ENCODE results near the gene RFWD3. TPM values are rescaled to one million over a fixed set of nuclear protein-coding genes. Genes with fewer than 3 reads are reported as not detected.
A peak's percentile ranks its signal among the peaks of the same experiment; 100 is the strongest.

The RFWD3 gene
- total and polyA plus RNA-seq, 4 experiments from 2014 or later = 12.3 to 64.7 (median 39.9) TPM

- Histone ChIP-seq H3K27ac (ENCODE audit: low read depth, low read length) (no peak overlapping the region), H3K9me3 (ENCODE audit: control insufficient read depth in 1 of 2, low read length in 2 of 2) (no peaks in the 10 kb centered on the region), H3K4me1 (ENCODE audit: insufficient read depth, low read length) (no peaks in the 10 kb centered on the region), H3K27me3 (ENCODE audit: insufficient read depth, low read length) (no peaks in the 10 kb centered on the region), H3K36me3 (ENCODE audit: insufficient read depth, low read length) (peaks cover 37% of the 10 kb centered on the region), H3K4me3 (ENCODE audit: low read length in 2 of 2) (no peak overlapping the region)
- Mint-ChIP-seq H3K36me3 (peaks cover 22 to 59% of the 10 kb centered on the region in 2 donors), H3K27me3 (no peaks in the 10 kb centered on the region), H3K4me3 (no peak overlapping the region), H3K4me1 (peaks cover 0 to 1% (median 0%) of the 10 kb centered on the region in 4 donors), H3K27ac (peak overlapping the region in 1 of 7 donors; percentile 43), H3K9me3 (no peaks in the 10 kb centered on the region)
- POLR2A ChIA-PET (ENCODE audit: partially characterized antibody) = no interaction called here
- no peak for DNase-seq
- intact Hi-C loops (cut with micrococcal nuclease) = no loop called here
- CTCF ChIA-PET (ENCODE audit: partially characterized antibody) = interaction anchor here (0.6 to 3.2 kb wide), 2 partner anchors 10 to 25 kb away, joined by 3 to 13 read pairs; no protein-coding TSS in a partner anchor
Measured at GRCh38 chr16:74641969-74642368, 24.7 kb downstream of the RFWD3 start.

- ChIA-PET POLR2A (ENCODE audit: partially characterized antibody) (no interaction called here), CTCF (ENCODE audit: partially characterized antibody) (interaction anchor here (0.6 to 3.6 kb wide), 2 partner anchors 14 to 158 kb away, joined by 4 to 19 read pairs; no protein-coding TSS in a partner anchor)
- H3K27ac ChIP-seq (ENCODE audit: low read depth, low read length) = no peak overlapping the region
- no peaks in the 10 kb centered on the region for H3K9me3 ChIP-seq (ENCODE audit: control insufficient read depth in 1 of 2, low read length in 2 of 2)
- H3K36me3 Mint-ChIP-seq = peaks cover 28 to 62% of the 10 kb centered on the region in 2 donors
- no peaks in the 10 kb centered on the region for H3K27me3 ChIP-seq (ENCODE audit: insufficient read depth, low read length)
- no peaks in the 10 kb centered on the region for H3K4me1 ChIP-seq (ENCODE audit: insufficient read depth, low read length)
- no peaks in the 10 kb centered on the region for H3K4me1 Mint-ChIP-seq
- no peak overlapping the region for H3K4me3 ChIP-seq (ENCODE audit: low read length in 2 of 2)
- H3K9me3 Mint-ChIP-seq = no peaks in the 10 kb centered on the region
- H3K27me3 Mint-ChIP-seq = no peaks in the 10 kb centered on the region
- H3K36me3 ChIP-seq (ENCODE audit: insufficient read depth, low read length) = peaks cover 29% of the 10 kb centered on the region
- no peak overlapping the region for H3K4me3 Mint-ChIP-seq
- intact Hi-C loops (cut with micrococcal nuclease) = no loop called here
- DNase-seq = no peak
- H3K27ac Mint-ChIP-seq = peak overlapping the region in 4 of 7 donors; percentile 10 to 48 (median 34)
Measured at GRCh38 chr16:74637742-74638453, 28.8 kb downstream of the RFWD3 start.

GRCh38 chr16:74635303-74635702 is 31.4 kb downstream of the RFWD3 start:
- ChIA-PET POLR2A (ENCODE audit: partially characterized antibody) (interaction anchor here (0.6 kb wide), 1 partner anchor 764 kb away, joined by 3 read pairs; no protein-coding TSS in a partner anchor), CTCF (ENCODE audit: partially characterized antibody) (interaction anchor here (0.9 to 3.6 kb wide), 3 partner anchors 16 to 154 kb away, joined by 3 to 19 read pairs (median 3); no protein-coding TSS in a partner anchor)
- H3K27ac Mint-ChIP-seq = peak overlapping the region in 2 of 7 donors; percentile 23 to 68

DNA sequence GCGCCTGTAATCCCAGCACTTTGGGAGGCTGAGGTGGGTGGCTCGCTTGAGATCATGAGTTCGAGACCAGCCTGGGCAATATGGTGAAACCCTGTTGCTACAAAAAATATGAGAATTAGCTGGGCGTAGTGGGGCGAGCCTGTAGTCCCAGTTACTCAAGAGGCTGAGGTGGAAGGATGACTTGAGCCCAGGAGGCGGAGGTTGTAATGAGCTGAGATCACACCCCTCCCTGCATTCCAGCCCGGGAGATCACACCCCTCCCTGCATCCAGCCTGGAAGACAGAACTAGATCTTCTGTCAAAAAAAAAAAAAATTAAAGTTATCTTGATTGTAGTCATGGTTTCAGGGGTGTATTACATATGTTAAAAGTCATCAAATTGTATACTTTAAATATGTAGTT is 33.0 kb downstream of the RFWD3 start:
- H3K27ac Mint-ChIP-seq = no peak overlapping the region
- CTCF ChIA-PET (ENCODE audit: partially characterized antibody) = interaction anchor here (0.7 kb wide), 1 partner anchor 10 kb away, joined by 3 read pairs; no protein-coding TSS in a partner anchor
- no peak overlapping the region for H3K4me3 Mint-ChIP-seq
- H3K27ac ChIP-seq (ENCODE audit: low read depth, low read length) = no peak overlapping the region
- no peaks in the 10 kb centered on the region for H3K9me3 Mint-ChIP-seq
- no peaks in the 10 kb centered on the region for H3K27me3 ChIP-seq (ENCODE audit: insufficient read depth, low read length)
- DNase-seq = no peak
- no peaks in the 10 kb centered on the region for H3K4me1 ChIP-seq (ENCODE audit: insufficient read depth, low read length)
- no peaks in the 10 kb centered on the region for H3K9me3 ChIP-seq (ENCODE audit: control insufficient read depth in 1 of 2, low read length in 2 of 2)
- POLR2A ChIA-PET (ENCODE audit: partially characterized antibody) = no interaction called here
- H3K36me3 Mint-ChIP-seq = peaks cover 55 to 74% of the 10 kb centered on the region in 2 donors
- intact Hi-C loops (cut with micrococcal nuclease) = no loop called here
- peaks cover 0 to 5% (median 0%) of the 10 kb centered on the region in 4 donors for H3K4me1 Mint-ChIP-seq
- no peaks in the 10 kb centered on the region for H3K27me3 Mint-ChIP-seq
- H3K36me3 ChIP-seq (ENCODE audit: insufficient read depth, low read length) = peaks cover 64% of the 10 kb centered on the region
- no peak overlapping the region for H3K4me3 ChIP-seq (ENCODE audit: low read length in 2 of 2)

More at GRCh38 chr16:74635303-74635702, 31.4 kb downstream of the RFWD3 start:
- no peaks in the 10 kb centered on the region for H3K27me3 ChIP-seq (ENCODE audit: insufficient read depth, low read length)
- DNase-seq = no peak
- Mint-ChIP-seq H3K9me3 (no peaks in the 10 kb centered on the region), H3K4me1 (no peaks in the 10 kb centered on the region), H3K4me3 (no peak overlapping the region), H3K36me3 (peaks cover 44 to 62% of the 10 kb centered on the region in 2 donors), H3K27me3 (no peaks in the 10 kb centered on the region)
- intact Hi-C loops (cut with micrococcal nuclease) = no loop called here
- H3K36me3 ChIP-seq (ENCODE audit: insufficient read depth, low read length) = peaks cover 51% of the 10 kb centered on the region
- no peak overlapping the region for H3K4me3 ChIP-seq (ENCODE audit: low read length in 2 of 2)
- no peak overlapping the region for H3K27ac ChIP-seq (ENCODE audit: low read depth, low read length)
- H3K4me1 ChIP-seq (ENCODE audit: insufficient read depth, low read length) = no peaks in the 10 kb centered on the region
- H3K9me3 ChIP-seq (ENCODE audit: control insufficient read depth in 1 of 2, low read length in 2 of 2) = no peaks in the 10 kb centered on the region

DNA sequence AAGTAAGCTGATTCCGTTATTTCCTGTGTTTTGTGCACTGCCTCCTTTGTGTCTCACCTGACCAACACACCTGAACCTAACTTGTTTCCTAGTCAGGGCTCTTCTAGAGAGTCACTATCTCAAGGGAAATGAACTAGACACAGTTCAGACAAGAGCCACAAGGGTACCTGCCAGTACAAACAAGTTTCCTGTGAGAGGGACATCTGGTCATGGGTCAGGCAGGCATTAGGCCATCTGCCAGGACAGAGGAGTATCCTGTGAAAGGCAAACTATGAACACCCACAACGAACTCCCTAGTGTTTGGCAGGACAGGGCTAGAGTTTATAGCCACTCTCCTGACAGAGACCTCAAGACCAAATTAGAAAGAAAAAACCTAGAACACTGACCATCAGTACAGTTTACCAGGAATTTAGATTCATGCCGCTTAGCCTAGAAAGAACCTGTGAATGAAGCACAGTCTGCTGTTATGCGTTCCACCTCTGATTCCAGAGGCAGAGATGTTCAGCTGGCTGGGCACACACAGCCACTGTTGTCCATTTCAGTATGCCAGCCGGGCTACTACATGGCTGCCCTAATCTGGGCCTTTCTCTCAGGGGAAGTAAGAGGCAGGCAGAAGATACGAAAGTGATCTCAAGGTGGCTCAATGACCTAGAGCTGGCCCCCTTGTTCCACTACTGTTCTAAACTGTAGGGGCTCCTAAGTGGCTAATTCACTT is 39.0 kb downstream of the RFWD3 start:
- Mint-ChIP-seq H3K36me3 (peaks cover 63 to 91% of the 10 kb centered on the region in 2 donors), H3K9me3 (no peaks in the 10 kb centered on the region), H3K4me1 (peaks cover 4 to 15% (median 6%) of the 10 kb centered on the region in 4 donors), H3K4me3 (no peak overlapping the region), H3K27ac (peak overlapping the region in 6 of 7 donors; percentile 64 to 85 (median 72)), H3K27me3 (no peaks in the 10 kb centered on the region)
- no peak for DNase-seq
- H3K27ac ChIP-seq (ENCODE audit: low read depth, low read length) = no peak overlapping the region
- no peaks in the 10 kb centered on the region for H3K4me1 ChIP-seq (ENCODE audit: insufficient read depth, low read length)
- H3K36me3 ChIP-seq (ENCODE audit: insufficient read depth, low read length) = peaks cover 82% of the 10 kb centered on the region
- H3K27me3 ChIP-seq (ENCODE audit: insufficient read depth, low read length) = no peaks in the 10 kb centered on the region
- H3K4me3 ChIP-seq (ENCODE audit: low read length in 2 of 2) = no peak overlapping the region
- ChIA-PET CTCF (ENCODE audit: partially characterized antibody) (no interaction called here), POLR2A (ENCODE audit: partially characterized antibody) (interaction anchor here (1.1 kb wide), 1 partner anchor 21 kb away, joined by 3 read pairs; the partner anchor contains the start of gene GLG1)
- no peaks in the 10 kb centered on the region for H3K9me3 ChIP-seq (ENCODE audit: control insufficient read depth in 1 of 2, low read length in 2 of 2)
- intact Hi-C loops (cut with micrococcal nuclease) = no loop called here

- ChIA-PET CTCF (ENCODE audit: partially characterized antibody) (interaction anchor here (1.4 kb wide), 1 partner anchor 16 kb away, joined by 3 read pairs; no protein-coding TSS in a partner anchor), POLR2A (ENCODE audit: partially characterized antibody) (no interaction called here)
- intact Hi-C loops (cut with micrococcal nuclease) = no loop called here
- peak overlapping the region in 5 of 7 donors; percentile 17 to 85 (median 64) for H3K27ac Mint-ChIP-seq
- no peaks in the 10 kb centered on the region for H3K4me1 ChIP-seq (ENCODE audit: insufficient read depth, low read length)
- H3K4me1 Mint-ChIP-seq = peaks cover 4 to 15% (median 6%) of the 10 kb centered on the region in 4 donors
- no peaks in the 10 kb centered on the region for H3K9me3 ChIP-seq (ENCODE audit: control insufficient read depth in 1 of 2, low read length in 2 of 2)
- peaks cover 0 to 2% (median 0%) of the 10 kb centered on the region in 8 donors for H3K9me3 Mint-ChIP-seq
- no peaks in the 10 kb centered on the region for H3K27me3 ChIP-seq (ENCODE audit: insufficient read depth, low read length)
- DNase-seq = no peak
- no peak overlapping the region for H3K4me3 Mint-ChIP-seq
- H3K27me3 Mint-ChIP-seq = no peaks in the 10 kb centered on the region
- H3K4me3 ChIP-seq (ENCODE audit: low read length in 2 of 2) = no peak overlapping the region
- no peak overlapping the region for H3K27ac ChIP-seq (ENCODE audit: low read depth, low read length)
- peaks cover 78% of the 10 kb centered on the region for H3K36me3 ChIP-seq (ENCODE audit: insufficient read depth, low read length)
- peaks cover 56 to 94% of the 10 kb centered on the region in 2 donors for H3K36me3 Mint-ChIP-seq
Measured at GRCh38 chr16:74626741-74627416, 39.8 kb downstream of the RFWD3 start.

Measured in CD4-positive, alpha-beta memory T cell (primary cell).